SK-N-SH treated with all-trans-retinoic acid at 6 μM for 48 hours (cell line): ENCODE results near the gene C19orf81.

ENCODE experiments used
- ZFP30 ChIP-seq: fragments of 450-650 bp; formaldehyde crosslinking; IDR thresholded peaks from 2 replicates; pipeline ENCODE4 v1.5.0; 2022; ENCODE audit warnings: mild to moderate bottlenecking, moderate library complexity
- ZNF8 ChIP-seq: fragments of 450-650 bp; formaldehyde crosslinking; IDR thresholded peaks from 2 replicates; pipeline ENCODE4 v1.5.0; 2020; ENCODE audit warnings: mild to moderate bottlenecking, moderate library complexity

GRCh38 chr19:50702871-50703829 lies 53.9 kb downstream of the C19orf81 start:
- no peak for TF ChIP-seq ZNF8 (CRISPR knock-in tag)
- no peak for TF ChIP-seq ZFP30 (CRISPR knock-in tag)
